K562 (cell line): Measurements from ENCODE around the gene WNT3. TPM values are rescaled to one million over a fixed set of nuclear protein-coding genes. Genes with fewer than 3 reads are reported as not detected.

ENCODE experiments used
- ATAC-seq: fragments of 200-7000 bp; cut with Tn5 transposase; 3 replicates; pipeline ENCODE4 v1.9.1; 2020; ENCODE audit warnings: moderate library complexity
- BruUV-seq: library from RNA; stranded (reverse); fragments of 400-500 nt; replicated peaks from 2 replicates; lab custom pipeline; 2021; lab: Mats Ljungman, UMichigan
- CTCF ChIA-PET: fragments of 300-600 bp; formaldehyde crosslinking; extraction: SDS; loops from one replicate; lab custom pipeline; 2021; ENCODE audit warnings: low intra/inter-chr PET ratio; lab: Yijun Ruan, JAX
- POLR2A ChIA-PET: fragments of 300-600, 350-650 bp; sonication (Branson Sonifier 250); formaldehyde crosslinking; extraction: SDS; loops from one replicate; lab custom pipeline; 2021; ENCODE audit warnings: antibody characterized with exemption, inconsistent platforms; lab: Yijun Ruan, JAX
- DNase-seq, 4 experiments: peaks; one replicate each; pipeline versions ENCODE4 v3.0.0 to v3.0.0-alpha.2; 2011 to 2018; ENCODE audit warnings: low spot score in 3 of 4, mixed read lengths in 3 of 4; ENCODE audit errors: extremely low read depth in 1 of 4
- FAIRE-seq: peaks from 2 replicates; lab custom pipeline; 2011; peaks lifted over from hg19 to GRCh38; lab: Jason Lieb, UNC
- H2AFZ ChIP-seq: 2 replicates; pipeline ENCODE4 v1.6.0; 2011; ENCODE audit warnings: low read depth, low read length, control low read depth, inconsistent platforms
- H3K27ac ChIP-seq: fragments of 200-600 bp; 3 replicates; pipeline ENCODE4 v1.8.0; 2011; ENCODE audit warnings: low read depth, mild to moderate bottlenecking, control low read depth, inconsistent platforms, low read length, moderate library complexity, mixed read lengths; ENCODE audit errors: extremely low read depth
- H3K27me3 ChIP-seq, 2 experiments: fragments of 300-600 bp in 1 of 2; 2 replicates in 1 of 2; 3 replicates in 1 of 2; pipeline versions ENCODE4 v1.6.0 to v1.8.0; 2011; ENCODE audit warnings: inconsistent platforms in 2 of 2, low read length in 2 of 2, mild to moderate bottlenecking in 1 of 2, mixed read lengths in 1 of 2, moderate library complexity in 1 of 2; ENCODE audit not compliant: control insufficient read depth in 2 of 2, insufficient read depth in 2 of 2
- H3K36me3 ChIP-seq: fragments of 300-600 bp; 3 replicates; pipeline ENCODE4 v1.8.0; 2011; ENCODE audit warnings: mild to moderate bottlenecking, low read length, inconsistent platforms; ENCODE audit not compliant: control insufficient read depth, insufficient read depth
- H3K4me1 ChIP-seq, 2 experiments: fragments of 200-600 bp in 1 of 2; replicated peaks in 1 of 2; 2 replicates in 1 of 2; 3 replicates in 1 of 2; pipeline versions ENCODE4 v1.5.1 to v1.8.0; 2011; ENCODE audit warnings: inconsistent platforms in 2 of 2, low read length in 2 of 2, mild to moderate bottlenecking in 1 of 2, mixed read lengths in 1 of 2, moderate library complexity in 1 of 2; ENCODE audit not compliant: control insufficient read depth in 2 of 2, insufficient read depth in 2 of 2
- H3K4me2 ChIP-seq: 2 replicates; pipeline ENCODE4 v1.6.1; 2011; ENCODE audit warnings: low read length, control low read depth, inconsistent platforms, mixed read lengths; ENCODE audit not compliant: insufficient read depth
- H3K4me3 ChIP-seq: fragments of 200-600 bp; sonication (generic), shearing (Covaris generic); 2 replicates; pipeline ENCODE4 v1.5.1; 2016; ENCODE audit warnings: control low read depth, inconsistent platforms
- H3K79me2 ChIP-seq: fragments of 200-600 bp; 3 replicates; pipeline ENCODE4 v1.8.0; 2011; ENCODE audit warnings: low read length, inconsistent platforms; ENCODE audit not compliant: control insufficient read depth, insufficient read depth
- H3K9ac ChIP-seq, 2 experiments: 2 replicates each; pipeline versions ENCODE4 v1.6.0 to v1.6.1; 2011; ENCODE audit warnings: low read depth in 2 of 2, low read length in 2 of 2, control low read depth in 1 of 2, inconsistent platforms in 1 of 2, mild to moderate bottlenecking in 1 of 2, mixed read lengths in 1 of 2; ENCODE audit not compliant: insufficient read depth in 1 of 2
- H3K9me1 ChIP-seq: one replicate; pipeline ENCODE4 v1.6.0; 2011; ENCODE audit warnings: inconsistent platforms, mild to moderate bottlenecking, low read length, moderate library complexity; ENCODE audit not compliant: control insufficient read depth, insufficient read depth
- H3K9me3 ChIP-seq: replicated peaks from 2 replicates; pipeline ENCODE4 v1.5.1; 2011; ENCODE audit warnings: low read depth, low read length, inconsistent platforms; ENCODE audit not compliant: control insufficient read depth, insufficient read depth
- H4K20me1 ChIP-seq: replicated peaks from 2 replicates; pipeline ENCODE4 v1.6.1; 2011; ENCODE audit warnings: low read length, inconsistent platforms, mixed read lengths; ENCODE audit not compliant: control insufficient read depth, insufficient read depth
- ETS2 ChIP-seq: IDR thresholded peaks from 2 replicates; pipeline ENCODE4 v1.6.1; 2016; ENCODE audit warnings: borderline replicate concordance, missing genetic modification characterization, mild to moderate bottlenecking, moderate library complexity, missing compliant biosample characterization; ENCODE audit not compliant: poor library complexity, severe bottlenecking
- JUN ChIP-seq, 2 experiments: sonication (generic) in 1 of 2; formaldehyde crosslinking in 1 of 2; IDR thresholded peaks; 2 replicates each; pipeline versions ENCODE4 v1.6.1 to v1.8.0; 2012 to 2022; ENCODE audit warnings: borderline replicate concordance in 2 of 2, mild to moderate bottlenecking in 2 of 2, improper control_type of control experiment in 1 of 2, low read depth in 1 of 2, low read length in 1 of 2, missing genetic modification reagents in 1 of 2
- JUND ChIP-seq, 2 experiments: IDR thresholded peaks; 2 replicates in 1 of 2; 3 replicates in 1 of 2; pipeline ENCODE4 v1.6.1; 2011; ENCODE audit warnings: borderline replicate concordance in 2 of 2, low read depth in 2 of 2, low read length in 2 of 2, improper control_type of control experiment in 1 of 2, missing biosample characterization in 1 of 2, missing genetic modification characterization in 1 of 2, missing genetic modification reagents in 1 of 2
- LEF1 ChIP-seq: fragments of 450-650 bp; IDR thresholded peaks from 2 replicates; pipeline ENCODE4 v1.6.1; 2016; ENCODE audit warnings: mild to moderate bottlenecking
- MCM2 ChIP-seq: fragments of 450-650 bp; IDR thresholded peaks from 2 replicates; pipeline ENCODE4 v1.6.1; 2017; ENCODE audit warnings: low read depth, mild to moderate bottlenecking
- POLR3G ChIP-seq: IDR thresholded peaks from 2 replicates; pipeline ENCODE4 v1.6.1; 2011; ENCODE audit not compliant: insufficient read length, insufficient replicate concordance; ENCODE audit errors: extremely low read depth
- XRCC5 ChIP-seq: fragments of 200-400 bp; formaldehyde crosslinking; IDR thresholded peaks from 2 replicates; pipeline ENCODE4 v1.6.1; 2017; ENCODE audit warnings: low read depth, mild to moderate bottlenecking, low read length
- ZNF175 ChIP-seq: fragments of 200-800 bp; sonication (Bioruptor generic); IDR thresholded peaks from 2 replicates; pipeline ENCODE4 v1.6.1; 2016; ENCODE audit warnings: low read depth, mild to moderate bottlenecking, missing genetic modification characterization, missing compliant biosample characterization
- ZNF197 ChIP-seq: fragments of 200-800 bp; sonication (Bioruptor generic); IDR thresholded peaks from 2 replicates; pipeline ENCODE4 v1.6.1; 2016; ENCODE audit warnings: low read depth, missing genetic modification characterization, missing compliant biosample characterization
- ZNF695 ChIP-seq: fragments of 450-650 bp; formaldehyde crosslinking; IDR thresholded peaks from 2 replicates; pipeline ENCODE4 v1.4.0; 2020; ENCODE audit warnings: mild to moderate bottlenecking, moderate library complexity
- whole genome bisulfite sequencing: fragments of 100-300 bp; shearing (Covaris generic); methylation state at CpG from one replicate; pipeline ENCODE4 v1.1.6; 2016; ENCODE audit warnings: low coverage, mixed read lengths; ENCODE audit not compliant: insufficient coverage; ENCODE audit errors: missing lambda C conversion rate; 5-methylcytosine and 5-hydroxymethylcytosine counted together
- in situ Hi-C: fragments of 300-500 bp; cut with MboI; formaldehyde crosslinking; loops from 4 replicates; pipeline ENCODE4 v1.15.0; 2018; ENCODE audit warnings: inconsistent platforms, mixed read lengths
- intact Hi-C: fragments of 100-400 bp; cut with micrococcal nuclease; formaldehyde crosslinking; loops from 2 replicates; pipeline ENCODE4 v1.14.2; 2022
- polyA plus RNA-seq, 8 experiments: library from polyadenylated mRNA; depleted of rRNA in 4 of 8; stranded (reverse) in 5 of 8; unstranded in 3 of 8; fragments of >200 nt; fragmentation: Nextera tagmentation in 2 of 8; fragmentation: Illumina TruSeq in 1 of 8; extraction: Ambion mirVana in 2 of 8; extraction: Trizol in 1 of 8; gene quantifications; 2 replicates each; pipeline versions ENCODE4 v1.2.1 to v1.2.3, GENCODE V29; 2011 to 2014; ENCODE audit warnings: inconsistent platforms in 1 of 8, missing spikeins in 1 of 8
- total RNA-seq, 7 experiments: library from RNA; depleted of rRNA in 6 of 7; stranded (reverse); fragments of >200 nt in 6 of 7; fragmentation: Illumina TruSeq in 2 of 7; extraction: Trizol in 2 of 7; gene quantifications; 2 replicates each; pipeline versions ENCODE4 v1.2.1 to v1.2.3, GENCODE V29; 2011 to 2021; ENCODE audit warnings: low replicate concordance in 1 of 7
- TF ChIP-seq, protein P1 (sequence below): fragments of 450-650 bp; formaldehyde crosslinking; IDR thresholded peaks from 2 replicates; pipeline ENCODE4 v1.4.0; 2020; ENCODE audit warnings: mild to moderate bottlenecking, moderate library complexity
- TF ChIP-seq, protein P2 (sequence below): sonication (generic); formaldehyde crosslinking; IDR thresholded peaks from 2 replicates; pipeline ENCODE4 v1.9.0; 2022; ENCODE audit warnings: mild to moderate bottlenecking, missing genetic modification reagents

The WNT3 gene
- total and polyA plus RNA-seq, 9 of the 15 experiments (the other 6 are each of a cell fraction or from before 2014, with no cell fraction given) = 1.5 to 6.1 (median 3.3) TPM

DNA sequence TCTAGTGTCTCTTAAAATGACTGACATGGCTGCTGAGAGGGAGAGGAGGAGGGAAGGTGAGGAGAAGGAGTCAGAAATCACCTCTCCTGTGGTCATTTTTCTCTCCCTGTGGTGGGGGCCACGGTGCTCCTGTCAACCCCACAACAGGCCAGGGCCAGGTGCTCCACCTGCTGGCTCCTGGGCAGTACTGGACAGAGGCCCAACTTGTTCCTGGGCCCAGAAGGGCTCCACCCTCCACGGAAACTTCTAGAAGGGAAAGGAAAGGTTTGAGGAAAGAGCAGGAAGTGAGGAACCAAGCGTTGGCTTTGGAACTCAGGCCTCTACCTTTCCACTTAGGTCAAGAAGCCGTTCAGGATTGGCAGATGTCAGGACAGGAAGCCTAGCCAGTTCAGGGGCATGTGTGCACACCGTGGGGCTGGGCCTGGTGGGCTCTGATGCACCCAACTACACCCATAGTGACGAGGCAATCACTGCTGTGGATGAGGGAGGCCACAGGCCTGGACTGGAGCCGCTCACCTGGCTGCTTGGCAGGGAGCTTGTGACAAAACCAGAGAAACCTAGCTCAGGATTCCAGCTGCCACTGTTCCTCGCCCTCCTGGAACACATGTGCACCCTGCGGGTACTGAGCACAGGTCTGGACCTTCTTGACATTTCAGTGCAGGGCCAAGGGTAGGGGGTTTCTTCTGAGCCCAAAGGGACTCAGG lies 36.1 kb downstream of the WNT3 start:
- Histone ChIP-seq H3K9me1 (no peaks in the 10 kb centered on the region), H3K36me3 (no peaks in the 10 kb centered on the region), H3K79me2 (no peaks in the 10 kb centered on the region), H3K9ac (peak overlapping the region in 1 of 2 experiments; percentile 8; a peak in 1 of 4 replicates), H4K20me1 (no peaks in the 10 kb centered on the region), H2AFZ (peak overlapping the region; percentile 88), H3K9me3 (no peaks in the 10 kb centered on the region), H3K4me1 (peaks cover 36 to 67% of the 10 kb centered on the region in 2 experiments), H3K4me2 (no peak overlapping the region; the same call in 1 of the 2 replicates), H3K27me3 (no peaks in the 10 kb centered on the region), H3K27ac (no peak overlapping the region; the same call in 2 of the 3 replicates), H3K4me3 (no peak overlapping the region)
- CTCF ChIA-PET = no interaction called here
- no TSS peak for BruUV-seq
- peak; percentile 77 to 87 (median 82) for DNase-seq
- POLR2A ChIA-PET = interaction anchor here (1.0 kb wide), 1 partner anchor 37 kb away, joined by 3 read pairs; no protein-coding TSS in a partner anchor
- ATAC-seq = peak; percentile 96
- WGBS = 47% methylated on average over 9 of the region's 9 CpGs
- in situ Hi-C loops (no loop called here), intact Hi-C loops (loop anchor here (1.0 kb wide), 1 partner anchor 40 kb away; no protein-coding TSS in a partner anchor)
- FAIRE-seq = peak; percentile 89
- TF ChIP-seq XRCC5 (peak; percentile 45; the same call in 1 of the 2 replicates), LEF1 (no peak), ETS2 (tag) (no peak), POLR3G (no peak), JUN (IDR thresholded peaks at IDR 0.05; ENCODE audit: borderline replicate concordance, low read depth, low read length) (no peak), JUN (CRISPR knock-in tag; IDR thresholded peaks at IDR 0.05; ENCODE audit: borderline replicate concordance) (no peak), ZNF695 (no peak), JUND (IDR thresholded peaks at IDR 0.05; ENCODE audit: borderline replicate concordance, low read depth, low read length) (peak; percentile 35; the same call in 1 of the 2 replicates), JUND (tag; IDR thresholded peaks at IDR 0.05; ENCODE audit: borderline replicate concordance, low read depth, low read length) (peak; percentile 24; the same call in 1 of the 3 replicates), ZNF175 (no peak), ZNF197 (CRISPR knock-in tag) (no peak), MCM2 (no peak)
- TF ChIP-seq, protein P1, sequence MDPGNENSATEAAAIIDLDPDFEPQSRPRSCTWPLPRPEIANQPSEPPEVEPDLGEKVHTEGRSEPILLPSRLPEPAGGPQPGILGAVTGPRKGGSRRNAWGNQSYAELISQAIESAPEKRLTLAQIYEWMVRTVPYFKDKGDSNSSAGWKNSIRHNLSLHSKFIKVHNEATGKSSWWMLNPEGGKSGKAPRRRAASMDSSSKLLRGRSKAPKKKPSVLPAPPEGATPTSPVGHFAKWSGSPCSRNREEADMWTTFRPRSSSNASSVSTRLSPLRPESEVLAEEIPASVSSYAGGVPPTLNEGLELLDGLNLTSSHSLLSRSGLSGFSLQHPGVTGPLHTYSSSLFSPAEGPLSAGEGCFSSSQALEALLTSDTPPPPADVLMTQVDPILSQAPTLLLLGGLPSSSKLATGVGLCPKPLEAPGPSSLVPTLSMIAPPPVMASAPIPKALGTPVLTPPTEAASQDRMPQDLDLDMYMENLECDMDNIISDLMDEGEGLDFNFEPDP (CRISPR knock-in tag) = no peak
- TF ChIP-seq, protein P2, sequence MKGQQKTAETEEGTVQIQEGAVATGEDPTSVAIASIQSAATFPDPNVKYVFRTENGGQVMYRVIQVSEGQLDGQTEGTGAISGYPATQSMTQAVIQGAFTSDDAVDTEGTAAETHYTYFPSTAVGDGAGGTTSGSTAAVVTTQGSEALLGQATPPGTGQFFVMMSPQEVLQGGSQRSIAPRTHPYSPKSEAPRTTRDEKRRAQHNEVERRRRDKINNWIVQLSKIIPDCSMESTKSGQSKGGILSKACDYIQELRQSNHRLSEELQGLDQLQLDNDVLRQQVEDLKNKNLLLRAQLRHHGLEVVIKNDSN (CRISPR knock-in tag) = peak; percentile 20; the same call in 1 of the 2 replicates
